Activated CD8-positive, alpha-beta T cell treated with anti-CD3 and anti-CD28 coated beads for 36 hours (primary cell): ENCODE measurements around the gene UTP3. TPM values are rescaled to one million over a fixed set of nuclear protein-coding genes. Genes with fewer than 3 reads are reported as not detected.

Experiments used
- ATAC-seq: fragments of 200-7000 bp; cut with Tn5 transposase; one replicate; pipeline ENCODE4 v1.10.0; 2021; ENCODE audit warnings: mild to moderate bottlenecking, moderate library complexity
- CTCF ChIA-PET: fragments of 350-600 bp; sonication (Branson Sonifier 250); formaldehyde crosslinking; loops from one replicate; lab custom pipeline; 2021; ENCODE audit warnings: antibody characterized with exemption; lab: Charles Lee
- POLR2A ChIA-PET: fragments of 350-600 bp; sonication (Branson Sonifier 250); formaldehyde crosslinking; loops from one replicate; lab custom pipeline; 2021; ENCODE audit warnings: antibody characterized with exemption; lab: Charles Lee
- DNase-seq: peaks from one replicate; pipeline ENCODE4 v3.0.0-alpha.2; 2020
- H3K27ac Mint-ChIP-seq: one replicate; pipeline ENCODE4 v1.8.0; 2021; ENCODE audit warnings: mild to moderate bottlenecking, mixed read lengths
- H3K27me3 Mint-ChIP-seq: one replicate; pipeline ENCODE4 v1.8.0; 2021; ENCODE audit warnings: mixed read lengths
- H3K36me3 Mint-ChIP-seq: one replicate; pipeline ENCODE4 v1.8.0; 2021; ENCODE audit warnings: low read depth, mixed read lengths
- H3K4me1 Mint-ChIP-seq: one replicate; pipeline ENCODE4 v1.8.0; 2021; ENCODE audit warnings: low read depth, mixed read lengths
- H3K4me3 Mint-ChIP-seq: one replicate; pipeline ENCODE4 v1.8.0; 2021; ENCODE audit warnings: mild to moderate bottlenecking, moderate library complexity, mixed read lengths
- H3K9me3 Mint-ChIP-seq: one replicate; pipeline ENCODE4 v1.8.0; 2021; ENCODE audit warnings: mixed read lengths
- CTCF ChIP-seq: fragments of 200-600 bp; IDR thresholded peaks from one replicate; pipeline ENCODE4 v1.8.0; 2022; ENCODE audit warnings: antibody characterized with exemption, mild to moderate bottlenecking
- intact Hi-C: fragments of 100-400 bp; cut with micrococcal nuclease; formaldehyde crosslinking; loops from one replicate; pipeline ENCODE4 v1.10.0; 2022
- total RNA-seq, 2 experiments: library from RNA; stranded (reverse); gene quantifications; one replicate each; pipeline ENCODE4 v1.2.3, GENCODE V29; 2021

UTP3 gene
- total RNA-seq, 2 experiments from 2014 or later, result 31.0 to 33.5 TPM

DNA sequence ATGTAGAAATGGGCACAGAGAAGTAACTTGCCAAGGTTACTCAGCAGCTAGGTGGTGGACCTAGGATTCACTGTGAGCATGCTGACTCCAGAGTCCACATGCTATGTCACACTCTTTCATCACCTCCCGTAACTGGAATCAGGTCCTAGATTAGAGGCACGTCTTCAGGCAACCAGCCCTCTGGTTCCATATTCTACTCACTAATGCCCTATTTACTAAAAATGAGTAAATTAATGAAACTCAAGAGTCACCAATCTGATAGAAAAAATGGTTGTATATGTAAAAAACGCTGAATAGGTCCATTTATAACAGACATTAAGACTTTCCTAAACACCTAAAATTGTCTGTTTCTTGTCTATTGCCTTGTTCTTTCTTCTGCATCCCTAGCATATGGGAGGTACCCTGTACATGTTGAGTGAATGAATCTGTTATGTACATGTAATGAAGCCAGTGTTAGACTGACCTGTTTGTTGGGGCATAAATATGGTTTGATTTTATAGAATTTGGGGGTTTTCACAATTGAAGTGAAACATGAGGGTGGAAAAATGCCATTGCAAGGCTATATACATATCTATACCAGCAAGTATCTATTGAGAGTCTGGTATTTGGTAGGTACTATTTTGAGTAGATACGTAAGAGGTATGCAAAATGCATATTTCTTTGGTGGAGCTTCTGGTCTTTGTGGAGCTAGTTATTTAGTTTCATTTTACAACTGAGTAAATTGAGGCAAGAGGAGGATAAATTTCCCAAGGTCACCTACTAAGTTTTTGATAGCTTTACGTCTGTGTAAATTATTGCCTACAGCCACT, 26.0 kb downstream of the UTP3 start:
- H3K9me3 Mint-ChIP-seq, result no peaks in the 10 kb centered on the region
- H3K4me3 Mint-ChIP-seq, result no peak overlapping the region
- intact Hi-C loops, result no loop called here
- peak overlapping the region; percentile 37 for H3K27ac Mint-ChIP-seq
- peaks cover 1% of the 10 kb centered on the region for H3K36me3 Mint-ChIP-seq
- H3K4me1 Mint-ChIP-seq, result peaks cover 45% of the 10 kb centered on the region
- DNase-seq (no peak), ATAC-seq (no peak)
- no peaks in the 10 kb centered on the region for H3K27me3 Mint-ChIP-seq
- CTCF ChIA-PET, result interaction anchor here (1.3 to 1.4 kb wide), 2 partner anchors 8 to 24 kb away, joined by 3 to 4 read pairs; no protein-coding TSS in a partner anchor
- no peak for TF ChIP-seq CTCF
- POLR2A ChIA-PET, result no interaction called here

GRCh38 chr4:70715097-70715496, 26.8 kb downstream of the UTP3 start:
- Mint-ChIP-seq H3K36me3 (peaks cover 1% of the 10 kb centered on the region), H3K27ac (peak overlapping the region; percentile 44), H3K27me3 (no peaks in the 10 kb centered on the region), H3K9me3 (no peaks in the 10 kb centered on the region), H3K4me3 (no peak overlapping the region), H3K4me1 (peaks cover 38% of the 10 kb centered on the region)
- DNase-seq, result peak; percentile 30
- POLR2A ChIA-PET, result interaction anchor here (1.0 kb wide), 1 partner anchor 25 kb away, joined by 3 read pairs; no protein-coding TSS in a partner anchor
- no peak for TF ChIP-seq CTCF
- CTCF ChIA-PET, result interaction anchor here (0.9 to 1.4 kb wide), 2 partner anchors 15 to 25 kb away, joined by 3 read pairs; no protein-coding TSS in a partner anchor
- ATAC-seq, result no peak
- intact Hi-C loops, result no loop called here

- no peak for TF ChIP-seq CTCF
- peaks cover 34% of the 10 kb centered on the region for H3K4me1 Mint-ChIP-seq
- H3K4me3 Mint-ChIP-seq, result no peak overlapping the region
- intact Hi-C loops, result no loop called here
- H3K27ac Mint-ChIP-seq, result no peak overlapping the region
- H3K27me3 Mint-ChIP-seq, result no peaks in the 10 kb centered on the region
- CTCF ChIA-PET, result interaction anchor here (1.5 kb wide), 1 partner anchor 15 kb away, joined by 3 read pairs; no protein-coding TSS in a partner anchor
- no peaks in the 10 kb centered on the region for H3K9me3 Mint-ChIP-seq
- H3K36me3 Mint-ChIP-seq, result peaks cover 1% of the 10 kb centered on the region
- ATAC-seq (no peak), DNase-seq (no peak)
- POLR2A ChIA-PET, result no interaction called here
These were observed 30.7 kb downstream of the UTP3 start for GRCh38 chr4:70718811-70719604.

- ATAC-seq, result no peak
- Mint-ChIP-seq H3K9me3 (no peaks in the 10 kb centered on the region), H3K27me3 (no peaks in the 10 kb centered on the region), H3K27ac (peak within 1 kb of the TSS; percentile 37), H3K4me1 (peaks cover 21% of the 10 kb centered on the region), H3K4me3 (peak within 1 kb of the TSS; percentile 0), H3K36me3 (no peaks in the 10 kb centered on the region)
- no peak for DNase-seq
- intact Hi-C loops, result no loop called here
- CTCF ChIA-PET, result interaction anchor here (0.7 to 2.9 kb wide), 6 partner anchors 8 to 124 kb away, joined by 3 to 23 read pairs (median 4); no protein-coding TSS in a partner anchor
- no peak for TF ChIP-seq CTCF
- POLR2A ChIA-PET, result interaction anchor here (2.3 kb wide), 1 partner anchor 17 kb away, joined by 8 read pairs; no protein-coding TSS in a partner anchor
These were observed 33.4 kb downstream of the UTP3 start, which contains the start of gene RUFY3 for GRCh38 chr4:70721747-70722146. Gene RUFY3 (plus strand): TSS chr4:70721964. CDS start chr4:70722574, 610 bp downstream.
